HG02973 (cell line): ENCODE measurements around the gene DOCK4.

Experiments
- ATAC-seq: cut with Tn5 transposase; IDR thresholded peaks from one replicate; pipeline ENCODE4 v1.9.1; 2021; ENCODE audit warnings: moderate library complexity; ENCODE audit not compliant: unreplicated experiment

The DOCK4 gene

DNA sequence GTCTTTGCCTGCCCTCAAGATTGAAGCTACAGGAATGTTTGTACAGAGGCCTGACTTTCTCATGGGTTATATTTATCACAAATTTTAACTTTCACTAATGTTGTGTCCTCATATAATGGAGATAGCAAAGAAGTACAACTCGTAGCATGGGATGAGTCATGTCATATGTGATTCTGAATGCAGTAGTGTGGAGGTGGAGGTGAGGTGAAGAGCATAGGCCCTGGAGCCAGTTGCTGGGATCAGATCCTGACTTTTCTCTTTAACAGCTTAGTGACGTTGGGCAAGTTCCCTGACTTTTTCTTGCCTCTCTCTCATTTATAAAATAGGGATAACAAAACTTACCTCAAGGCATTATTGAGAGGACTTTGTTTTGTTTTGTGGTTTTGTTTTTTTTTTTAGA is 511.8 kb downstream of the DOCK4 start:
- no peak for ATAC-seq

DNA sequence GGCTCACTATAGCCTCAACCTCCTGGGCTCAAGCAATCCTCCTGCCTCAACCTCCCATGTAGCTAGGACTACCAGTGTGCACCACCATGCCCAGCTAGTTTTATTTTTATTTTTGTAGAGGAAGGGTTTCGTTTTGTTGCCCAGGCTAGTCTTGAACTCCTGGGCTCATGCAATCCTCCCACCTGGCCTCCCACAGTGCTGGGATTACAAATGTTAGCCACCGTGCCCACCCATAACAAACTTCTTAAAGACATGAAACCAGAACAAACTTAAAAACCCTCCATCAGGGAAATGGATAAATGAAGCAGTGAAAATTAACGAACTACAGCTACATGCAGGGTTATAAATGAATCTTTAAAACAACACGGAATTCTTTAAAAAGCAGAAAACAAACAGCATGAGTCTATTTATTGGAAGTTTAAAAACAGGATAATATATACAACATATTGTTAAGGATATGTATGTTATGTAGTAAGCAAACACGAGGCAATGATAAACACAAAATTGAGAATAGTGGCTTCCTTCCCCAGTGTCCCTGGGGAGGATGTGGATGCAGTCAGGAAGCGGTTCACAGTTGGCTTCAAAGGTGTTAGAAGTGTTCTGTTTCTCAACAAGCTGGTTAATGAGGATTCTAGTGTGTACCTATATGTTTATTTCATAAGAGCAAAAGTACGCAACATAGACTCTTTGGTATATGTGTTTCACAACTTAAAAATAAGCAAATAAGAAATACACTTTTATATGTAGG is 515.7 kb downstream of the DOCK4 start:
- no peak for ATAC-seq

DNA sequence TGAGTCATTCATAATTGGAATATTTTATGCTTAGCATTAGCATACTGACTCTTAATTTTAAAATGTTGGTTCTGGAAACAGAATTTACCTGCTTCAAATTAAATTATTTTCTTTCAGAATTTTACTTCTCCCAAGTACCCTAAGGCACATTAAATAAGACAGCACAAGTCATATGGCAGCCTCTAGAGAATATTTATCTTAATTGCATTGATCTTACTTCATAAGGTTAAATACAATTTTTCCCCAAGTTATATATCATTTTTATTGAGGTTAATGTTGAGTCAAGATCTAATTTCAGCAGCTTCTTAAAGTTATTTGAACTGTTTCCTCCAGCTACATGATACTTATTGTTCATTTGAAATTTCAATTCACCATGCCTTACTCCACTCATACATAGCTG is 520.9 kb downstream of the DOCK4 start:
- no peak for ATAC-seq

DNA sequence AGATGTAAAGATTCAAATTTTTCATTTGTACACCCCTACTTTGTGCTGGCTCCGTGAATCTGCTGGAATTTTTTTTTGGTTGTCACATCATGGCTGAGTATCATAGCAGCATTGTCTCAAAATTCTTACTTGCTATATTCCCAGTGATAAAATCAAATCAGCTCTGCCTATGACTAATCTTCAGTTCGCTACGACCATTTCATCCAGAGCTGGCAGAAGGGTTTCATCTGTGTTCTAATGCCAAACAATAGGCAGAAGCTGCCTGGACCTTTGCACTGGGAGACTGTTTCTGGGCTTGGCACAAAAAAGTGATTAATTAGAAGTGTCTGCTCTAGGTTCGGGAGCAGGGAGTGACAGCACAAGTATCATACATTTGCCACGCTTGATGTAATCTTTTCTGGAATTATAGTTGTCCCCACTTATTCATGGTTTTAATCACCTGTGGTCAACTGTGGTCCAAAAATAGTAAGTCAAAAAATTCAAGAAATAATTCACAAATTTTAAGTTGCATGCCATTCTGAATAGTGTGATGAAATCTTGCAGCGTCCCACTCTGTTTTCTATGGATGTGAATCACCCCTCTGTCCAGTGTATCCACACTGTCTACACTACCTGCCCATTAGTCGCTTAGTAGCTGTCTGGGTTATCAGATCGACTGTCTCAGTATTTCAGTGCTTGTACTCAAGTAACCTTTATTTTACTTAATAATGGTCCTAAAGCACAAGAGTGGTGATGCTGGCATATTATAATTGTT is 523.4 kb downstream of the DOCK4 start:
- no peak for ATAC-seq

DNA sequence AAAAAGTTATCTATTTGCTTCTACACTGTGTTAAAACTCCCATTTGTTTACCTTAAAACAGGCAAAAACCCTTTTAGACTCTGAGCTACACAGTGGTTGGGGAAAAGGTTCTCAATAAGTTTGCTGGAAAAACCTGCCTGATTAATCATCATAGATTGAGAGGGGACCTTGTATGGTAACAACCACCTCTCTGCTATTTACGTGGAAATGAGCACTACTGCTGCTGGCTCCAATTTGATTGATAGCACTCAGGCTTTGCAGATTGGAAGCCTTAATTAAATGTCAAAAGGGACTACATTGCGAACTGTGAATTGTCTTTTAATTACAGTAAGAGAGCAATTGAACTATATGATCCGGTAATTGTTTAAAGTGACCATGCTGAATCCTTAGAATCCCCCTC is 525.0 kb downstream of the DOCK4 start:
- ATAC-seq: no peak

DNA sequence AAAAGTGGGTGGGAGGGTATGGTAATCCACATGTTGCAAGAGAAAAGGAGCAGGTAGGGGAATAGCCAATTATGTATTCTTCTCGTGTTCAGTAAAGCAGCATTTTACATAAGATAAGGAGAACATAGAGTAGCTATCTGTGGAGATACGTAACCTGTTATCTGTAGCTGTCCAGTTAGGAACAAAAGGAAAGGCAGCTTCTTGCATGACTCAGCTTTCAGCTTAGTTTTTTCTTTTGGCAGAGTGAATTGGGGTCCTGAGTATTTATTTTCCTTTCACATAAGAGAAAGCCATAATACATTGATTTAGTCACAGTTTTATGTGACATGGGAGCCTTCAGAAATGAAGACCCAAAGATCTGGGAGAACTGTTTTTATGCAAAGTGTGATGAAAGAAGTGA is 527.2 kb downstream of the DOCK4 start:
- no peak for ATAC-seq

DNA sequence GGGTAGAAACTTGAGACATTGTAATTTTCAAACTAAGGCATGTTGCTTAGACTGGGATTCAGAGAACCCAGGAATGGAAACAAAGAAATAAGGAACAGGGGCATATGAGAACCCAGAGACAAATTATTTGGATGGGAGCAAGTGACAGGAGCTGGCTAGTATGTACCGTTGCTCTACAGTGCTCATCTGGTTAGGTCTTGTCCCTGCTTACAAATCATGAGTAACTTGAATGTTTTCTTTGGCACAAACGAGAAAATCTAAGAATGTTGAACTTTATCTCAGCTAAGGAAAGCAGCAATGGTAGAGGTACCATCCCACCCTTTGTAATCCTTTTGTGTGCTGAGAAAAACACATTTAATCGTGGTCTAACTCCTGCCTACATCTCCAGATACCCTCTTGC is 527.9 kb downstream of the DOCK4 start:
- ATAC-seq: no peak

DNA sequence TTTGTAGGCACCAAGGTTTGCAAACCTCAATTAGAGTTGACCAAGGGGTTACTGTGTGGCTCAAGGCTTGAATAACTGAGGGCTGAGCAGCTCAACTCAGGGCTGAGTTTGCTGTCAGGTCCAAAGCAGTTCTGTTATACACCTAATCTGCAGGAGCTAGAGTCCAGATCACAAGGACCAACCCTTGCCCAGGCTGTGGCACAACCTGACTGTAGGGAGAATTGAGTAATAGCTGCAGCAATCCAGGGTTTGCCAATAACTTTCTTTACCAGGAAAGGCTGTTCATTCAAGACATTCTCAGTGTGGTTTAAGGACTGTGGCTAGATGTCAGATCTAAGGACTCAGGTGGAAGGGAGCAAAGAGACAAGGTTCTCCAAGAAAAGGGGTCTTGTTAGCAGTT is 528.4 kb downstream of the DOCK4 start:
- no peak for ATAC-seq

GRCh38 chr7:111676811-111677210 is 529.4 kb downstream of the DOCK4 start:
- ATAC-seq: no peak
